Left colon (tissue), 2 donors: Measurements from ENCODE around the gene AANAT. TPM values are rescaled to one million over a fixed set of nuclear protein-coding genes. Genes with fewer than 3 reads are reported as not detected.
A peak's percentile ranks its signal among the peaks of the same experiment; 100 is the strongest.

Experiments
- ATAC-seq: fragments of 200-7000 bp; cut with Tn5 transposase; one replicate; pipeline ENCODE4 v1.9.1; 2020; ENCODE audit warnings: mild to moderate bottlenecking, moderate library complexity
- DNase-seq, 2 donors: peaks; one replicate each; pipeline ENCODE4 v3.0.0-alpha.2; 2020
- intact Hi-C, 2 donors: fragments of 100-400 bp; cut with DNase I in 1 of 2; cut with micrococcal nuclease in 1 of 2; formaldehyde crosslinking; loops; one replicate each; pipeline versions ENCODE4 v1.11.2 to v1.14.0; 2022; cut with DNase I, micrococcal nuclease
- total RNA-seq, 2 donors: library from RNA; stranded (reverse); fragmentation: NEBNext Ultra II Directional; extraction: Animal tissue kit (Norgen Biotek cat#: 25700); gene quantifications; one replicate each; pipeline ENCODE4 v1.2.1, GENCODE V29; 2021
- donor health status: DM: no; HTN: no; CAD: no.
- donor health status: DM: yes; HTN: yes; CAD: no.

Gene AANAT
- total RNA-seq, 2 donors from 2014 or later = not detected

GRCh38 chr17:76461765-76462555, 5.4 kb upstream of the AANAT start:
- DNase-seq = no peak
- no peak for ATAC-seq
- intact Hi-C loops = no loop called here

DNA sequence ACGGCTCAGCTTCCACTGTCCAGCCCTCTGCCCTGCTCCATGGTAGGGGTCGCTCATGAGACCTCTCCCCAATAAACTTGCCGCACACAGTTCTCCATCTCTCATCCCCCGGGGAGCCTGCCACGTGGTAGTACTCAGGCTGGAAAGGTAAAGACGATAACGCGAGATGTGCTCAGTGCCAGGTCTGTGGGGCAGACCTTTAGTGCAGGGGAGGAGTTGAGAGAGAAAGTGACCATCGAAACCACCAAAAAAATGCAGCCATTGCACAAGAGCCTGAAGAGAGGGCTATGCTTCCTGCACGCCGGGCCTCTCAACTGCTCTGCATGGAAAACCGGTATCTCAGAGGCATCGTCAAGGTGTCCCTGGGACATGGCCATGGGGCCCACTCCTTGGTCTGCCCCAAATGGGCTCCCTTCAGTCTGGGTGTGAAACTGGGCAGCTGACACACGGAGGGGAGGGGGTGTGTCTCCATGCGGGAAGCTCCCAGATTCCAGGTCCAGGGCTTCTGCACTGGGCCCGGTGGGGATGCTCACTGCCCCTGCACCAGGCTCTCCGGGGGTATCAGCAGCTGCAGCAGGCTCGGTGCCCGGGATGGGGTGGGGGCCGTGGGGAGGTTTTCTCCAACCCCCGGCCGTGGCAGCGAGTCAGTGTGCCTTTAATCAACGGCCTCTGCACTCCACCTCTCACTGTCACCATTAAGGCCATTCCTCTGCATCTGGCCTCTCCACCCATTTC, 4.7 kb upstream of the AANAT start:
- DNase-seq = no peak
- no peak for ATAC-seq
- intact Hi-C loops = no loop called here

- intact Hi-C loops = loop anchor here (5.0 kb wide), 1 partner anchor 41 kb away; no protein-coding TSS in a partner anchor
- ATAC-seq (no peak), DNase-seq (no peak)
Observed at GRCh38 chr17:76466775-76467130, 650 bp upstream of the AANAT start.

DNA sequence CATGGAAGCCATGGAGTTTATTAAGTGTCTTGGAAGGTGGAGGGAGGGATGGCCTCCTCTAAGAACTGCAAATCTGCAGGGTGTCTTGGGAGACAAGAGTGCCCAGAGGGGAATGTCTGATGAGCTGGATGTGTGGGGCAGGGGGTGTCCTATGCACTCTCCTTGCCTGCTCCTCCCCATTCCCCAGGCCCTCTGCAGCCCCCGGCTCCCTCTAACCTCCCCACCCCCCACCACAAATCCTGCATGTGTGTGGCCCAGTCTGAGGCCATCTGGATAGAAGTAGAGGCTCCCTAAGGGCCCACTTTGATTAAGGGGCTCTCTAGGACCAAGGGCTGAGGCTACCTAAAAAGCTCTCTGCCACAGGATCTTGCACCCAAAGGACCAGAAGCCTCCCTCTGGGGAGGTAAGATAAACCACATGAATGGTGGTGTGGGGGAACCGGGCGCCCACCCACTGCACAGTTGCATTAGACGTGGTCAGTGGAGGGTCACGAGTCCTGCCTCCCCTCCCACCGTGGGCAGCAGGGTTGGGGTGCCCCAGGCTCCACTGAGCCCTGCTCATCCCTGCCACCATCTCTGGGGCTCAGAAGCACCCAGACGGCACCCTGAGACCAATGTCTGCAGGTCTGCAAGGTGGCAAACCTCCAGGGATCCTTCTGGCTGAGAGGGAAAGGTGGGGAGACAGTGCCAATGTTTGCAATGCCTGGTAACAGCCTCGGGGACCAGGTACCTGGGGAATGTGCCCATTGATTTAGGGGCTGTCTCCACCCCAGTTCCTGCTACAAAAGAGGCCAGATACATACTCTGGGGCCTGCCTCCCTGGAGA, 618 bp downstream of the AANAT start:
- ATAC-seq = no peak
- intact Hi-C loops = loop anchor here (5.0 kb wide), 1 partner anchor 39 kb away; no protein-coding TSS in a partner anchor

DNA sequence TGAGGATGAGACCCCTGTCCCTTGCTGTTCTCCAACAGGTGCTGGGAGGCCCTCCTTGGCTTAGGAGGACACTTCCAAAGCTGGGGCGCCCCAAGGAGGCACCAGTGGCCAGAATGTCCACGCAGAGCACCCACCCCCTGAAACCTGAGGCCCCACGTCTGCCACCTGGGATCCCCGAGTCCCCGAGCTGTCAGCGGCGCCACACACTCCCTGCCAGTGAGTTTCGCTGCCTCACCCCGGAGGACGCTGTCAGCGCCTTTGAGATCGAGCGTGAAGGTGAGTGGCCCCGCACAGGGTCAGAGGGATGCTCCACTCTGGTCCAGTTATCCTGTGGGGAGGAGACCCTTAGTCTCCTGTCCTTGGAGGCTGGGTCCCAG, 1.2 kb downstream of the AANAT start:
- ATAC-seq (no peak), DNase-seq (no peak)
- intact Hi-C loops = loop anchor here (5.0 kb wide), 1 partner anchor 39 kb away; no protein-coding TSS in a partner anchor

More for the DNA sequence above, 618 bp downstream of the AANAT start:
- no peak for DNase-seq

- ATAC-seq (no peak), DNase-seq (no peak)
- intact Hi-C loops = loop anchor here (5.0 kb wide), 1 partner anchor 38 kb away; no protein-coding TSS in a partner anchor
Observed at GRCh38 chr17:76469076-76469990, 1.9 kb downstream of the AANAT start.

- ATAC-seq (no peak), DNase-seq (no peak)
- intact Hi-C loops = loop anchor here (5.0 kb wide), 1 partner anchor 37 kb away; no protein-coding TSS in a partner anchor
Observed at GRCh38 chr17:76469991-76470739, 2.8 kb downstream of the AANAT start.

- ATAC-seq (no peak), DNase-seq (no peak)
- intact Hi-C loops = no loop called here
Observed at GRCh38 chr17:76471498-76472257, 4.3 kb downstream of the AANAT start.

DNA sequence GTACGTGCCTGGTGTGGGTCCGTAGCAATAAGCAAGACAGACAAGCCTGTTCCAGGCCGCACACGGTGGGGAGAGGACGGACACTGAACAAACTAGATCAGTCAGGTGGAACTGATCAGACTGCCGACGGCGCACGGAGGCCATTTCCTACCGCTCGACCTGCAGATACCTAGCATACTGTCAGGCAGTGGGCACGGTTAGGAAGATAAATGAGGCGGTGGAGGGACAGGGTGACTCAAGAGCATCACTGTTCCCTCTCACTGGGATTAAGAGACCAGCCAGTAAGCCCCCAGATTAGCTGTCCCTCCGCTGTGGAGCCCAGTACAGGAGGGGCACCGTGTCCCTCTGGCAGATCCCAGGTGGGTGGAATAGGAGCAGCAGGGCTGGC, 4.8 kb downstream of the AANAT start:
- no peak for DNase-seq
- intact Hi-C loops = no loop called here

GRCh38 chr17:76472726-76473125, 5.3 kb downstream of the AANAT start:
- intact Hi-C loops = no loop called here
- DNase-seq (no peak), ATAC-seq (no peak)

More for the DNA sequence above, 4.8 kb downstream of the AANAT start:
- no peak for ATAC-seq

DNA sequence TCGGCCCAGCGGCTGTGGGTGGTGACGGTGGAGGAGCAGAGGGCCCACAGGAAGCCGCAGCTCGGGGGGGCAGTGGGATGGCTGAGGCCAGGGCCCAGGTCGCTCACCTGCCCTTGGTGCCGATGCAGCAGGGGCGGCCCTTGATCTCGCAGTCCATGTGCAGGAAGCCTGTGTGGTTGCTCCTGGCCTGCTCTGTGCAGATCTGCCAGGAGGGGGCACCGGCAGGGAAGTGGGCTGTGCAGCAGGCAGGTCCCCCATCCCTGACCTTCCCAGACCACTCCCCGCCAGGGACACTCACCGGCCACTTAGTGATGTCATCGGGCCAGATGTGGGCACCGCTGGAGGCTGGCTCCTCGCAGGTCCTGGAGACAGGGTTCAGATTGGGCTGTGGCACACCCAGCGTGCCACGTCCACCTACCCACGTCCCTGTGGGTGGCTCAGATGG, 6.2 kb downstream of the AANAT start:
- peak; percentile 46 for ATAC-seq
- DNase-seq = no peak
- intact Hi-C loops = no loop called here

DNA sequence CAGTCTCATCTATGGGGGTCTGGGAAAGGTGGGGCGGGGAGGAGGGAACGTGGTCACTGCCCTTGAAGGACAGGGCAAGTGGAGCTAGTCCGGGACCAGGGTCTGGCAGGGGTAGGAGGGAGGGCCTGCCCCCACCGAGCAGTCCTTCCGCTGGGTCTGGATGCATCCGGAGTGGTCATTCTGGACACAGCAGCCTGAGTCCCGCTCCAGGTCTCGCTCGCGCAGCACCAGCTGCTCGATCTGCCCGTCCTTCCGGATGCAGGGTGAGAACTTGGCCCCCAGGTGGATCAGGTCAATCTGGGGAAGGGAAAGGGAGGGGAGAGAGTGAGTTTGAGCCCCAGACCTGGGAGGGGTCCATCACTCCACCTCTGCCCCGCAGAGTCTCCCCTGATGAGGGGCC, 6.8 kb downstream of the AANAT start:
- ATAC-seq = no peak
- intact Hi-C loops = no loop called here
- DNase-seq = no peak

DNA sequence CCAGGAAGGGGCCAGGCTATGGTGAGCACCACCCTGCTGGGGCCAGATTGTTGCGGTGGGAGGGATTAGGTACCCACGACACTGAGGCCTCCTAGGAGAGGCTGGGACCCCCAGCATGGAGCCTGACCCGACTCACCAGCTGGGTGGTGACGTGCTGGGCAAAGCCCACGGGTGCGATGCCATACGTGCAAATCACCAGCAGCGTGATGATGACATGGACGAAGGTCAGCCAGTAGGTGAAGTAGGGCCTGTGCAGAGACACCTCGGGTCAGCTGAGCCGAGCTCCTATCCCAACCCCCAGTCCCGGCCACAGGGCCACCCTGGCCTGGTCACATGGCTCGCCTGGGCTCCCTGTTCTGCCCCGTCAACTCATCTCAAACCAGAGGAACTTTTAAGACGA, 7.5 kb downstream of the AANAT start:
- ATAC-seq = no peak
- no peak for DNase-seq
- intact Hi-C loops = no loop called here

DNA sequence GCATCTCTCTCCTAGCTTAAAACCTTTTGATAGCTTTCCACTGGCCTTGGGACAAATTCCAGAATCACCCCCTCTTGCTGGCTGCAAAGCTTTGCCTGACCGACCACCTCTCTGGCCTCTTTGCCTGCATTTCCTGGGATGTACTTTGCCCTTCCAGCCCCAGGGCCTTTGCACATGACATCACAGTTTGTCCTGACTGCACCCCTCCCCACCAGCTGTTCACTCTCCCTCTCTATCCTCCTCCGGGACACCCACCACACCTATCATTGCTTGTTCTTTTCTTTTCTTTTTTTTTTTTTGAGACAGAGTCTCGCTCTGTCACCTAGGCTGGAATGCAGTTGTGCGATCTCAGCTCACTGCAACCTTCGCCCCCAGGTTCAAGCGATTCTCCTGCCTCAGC, 7.9 kb downstream of the AANAT start:
- ATAC-seq (no peak), DNase-seq (no peak)
- intact Hi-C loops = no loop called here

- DNase-seq (no peak), ATAC-seq (no peak)
- intact Hi-C loops = no loop called here
Observed at GRCh38 chr17:76476736-76477135, 9.3 kb downstream of the AANAT start.

DNA sequence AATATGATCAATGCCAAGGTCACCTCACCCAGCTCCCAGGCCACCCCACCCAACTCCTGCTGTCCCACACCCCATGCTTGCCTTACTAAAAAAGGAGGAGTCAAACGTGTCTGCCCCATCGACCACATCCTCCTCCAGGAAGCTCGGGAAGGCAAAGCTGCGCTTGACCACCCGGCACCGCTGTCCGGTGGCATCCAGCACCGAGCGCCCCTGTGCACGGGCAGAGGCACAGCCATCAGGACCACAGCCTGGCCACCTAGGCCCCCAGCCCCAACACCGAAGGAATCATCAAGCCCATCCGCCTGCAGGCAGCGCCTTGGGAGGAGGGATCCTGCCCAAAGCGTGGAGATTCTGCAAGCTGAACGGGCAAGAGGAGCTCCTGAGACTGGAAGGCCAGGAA, 10.2 kb downstream of the AANAT start:
- intact Hi-C loops = no loop called here
- no peak for ATAC-seq
- DNase-seq = no peak

DNA sequence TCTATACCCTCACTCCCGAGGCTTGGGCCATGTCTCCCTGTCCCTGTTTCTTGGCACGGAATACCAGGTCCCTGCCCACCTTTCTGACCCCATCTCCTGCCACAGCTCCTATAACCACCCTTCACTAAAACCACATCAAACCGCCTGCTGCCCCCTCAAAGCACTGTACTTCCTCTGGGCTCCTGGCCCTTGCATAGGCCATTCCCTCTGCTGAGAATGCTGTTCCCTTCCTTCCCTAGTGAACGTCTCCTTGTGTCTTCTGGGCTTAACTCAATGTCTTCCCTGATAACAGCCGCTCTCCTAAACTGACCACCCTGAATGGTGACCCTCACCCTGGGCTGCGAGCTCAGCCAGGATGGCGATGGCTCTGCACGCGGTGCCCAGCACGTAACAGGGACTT, 10.7 kb downstream of the AANAT start:
- intact Hi-C loops = no loop called here
- DNase-seq = no peak
- no peak for ATAC-seq
